Natural killer cell (primary cell): ENCODE data around the gene CSF1. TPM values are rescaled to one million over a fixed set of nuclear protein-coding genes. Genes with fewer than 3 reads are reported as not detected.

Source experiments
- ATAC-seq, 3 donors: fragments of 150-1000 bp in 2 of 3; fragments of 200-7000 bp in 1 of 3; cut with Tn5 transposase; 1 replicate in 1 of 3; 2 replicates in 2 of 3; pipeline ENCODE4 v1.10.0; 2021; ENCODE audit warnings: mild to moderate bottlenecking in 2 of 3, moderate library complexity in 2 of 3
- DNase-seq, 2 donors: peaks; one replicate each; pipeline versions ENCODE4 v3.0.0 to v3.0.0-alpha.2; 2013 to 2021; ENCODE audit warnings: mixed read lengths in 1 of 2
- H3K27ac ChIP-seq: one replicate; pipeline ENCODE4 v1.5.1; 2013; ENCODE audit warnings: mild to moderate bottlenecking, low read length
- H3K27me3 ChIP-seq: one replicate; pipeline ENCODE4 v1.6.1; 2013; ENCODE audit warnings: low read length; ENCODE audit not compliant: control insufficient read depth, insufficient read depth
- H3K36me3 ChIP-seq: one replicate; pipeline ENCODE4 v1.6.1; 2013; ENCODE audit warnings: low read length; ENCODE audit not compliant: control insufficient read depth, insufficient read depth
- H3K4me1 ChIP-seq: one replicate; pipeline ENCODE4 v1.6.1; 2013; ENCODE audit warnings: low read length; ENCODE audit not compliant: control insufficient read depth, insufficient read depth
- H3K4me3 ChIP-seq: one replicate; pipeline ENCODE4 v1.5.1; 2013; ENCODE audit warnings: low read length
- H3K9me3 ChIP-seq: one replicate; pipeline ENCODE4 v1.6.1; 2013; ENCODE audit warnings: low read length; ENCODE audit not compliant: control insufficient read depth, insufficient read depth
- H3K27ac Mint-ChIP-seq, 2 donors: one replicate each; pipeline ENCODE4 v1.8.0; 2022; ENCODE audit warnings: mild to moderate bottlenecking in 2 of 2, mixed read lengths in 2 of 2, moderate library complexity in 1 of 2
- H3K27me3 Mint-ChIP-seq, 2 donors: one replicate each; pipeline ENCODE4 v1.8.0; 2022; ENCODE audit warnings: low read depth in 2 of 2, mixed read lengths in 2 of 2
- H3K36me3 Mint-ChIP-seq: one replicate; pipeline ENCODE4 v1.8.0; 2022; ENCODE audit warnings: mixed read lengths
- H3K4me1 Mint-ChIP-seq, 2 donors: one replicate each; pipeline ENCODE4 v1.8.0; 2022; ENCODE audit warnings: mixed read lengths in 2 of 2
- H3K4me3 Mint-ChIP-seq: one replicate; pipeline ENCODE4 v1.8.0; 2022; ENCODE audit warnings: mild to moderate bottlenecking, moderate library complexity, mixed read lengths
- H3K9me3 Mint-ChIP-seq, 2 donors: one replicate each; pipeline ENCODE4 v1.8.0; 2022; ENCODE audit warnings: mixed read lengths in 2 of 2
- CTCF ChIP-seq: fragments of 200-600 bp; IDR thresholded peaks from one replicate; pipeline ENCODE4 v1.8.0; 2022; ENCODE audit warnings: antibody characterized with exemption
- WGBS: methylation state at CpG from one replicate; pipeline ENCODE4 v1.1.7; 2013; ENCODE audit warnings: missing lambda C conversion rate; ENCODE audit not compliant: insufficient coverage; 5-methylcytosine and 5-hydroxymethylcytosine counted together
- intact Hi-C: fragments of 100-400 bp; cut with micrococcal nuclease; formaldehyde crosslinking; loops from one replicate; pipeline ENCODE4 v1.14.2; 2022
- total RNA-seq, 4 donors: library from RNA; stranded (reverse); fragments of 120-200 nt in 1 of 4; gene quantifications; one replicate each; pipeline versions ENCODE4 v1.2.3 to v1.2.4, GENCODE V29; 2013 to 2022

Gene CSF1
- total RNA-seq, 3 donors from 2014 or later (not counting 1 experiment from before 2014, with no cell fraction given) = 2.1 to 57.9 (median 3.7) TPM

DNA sequence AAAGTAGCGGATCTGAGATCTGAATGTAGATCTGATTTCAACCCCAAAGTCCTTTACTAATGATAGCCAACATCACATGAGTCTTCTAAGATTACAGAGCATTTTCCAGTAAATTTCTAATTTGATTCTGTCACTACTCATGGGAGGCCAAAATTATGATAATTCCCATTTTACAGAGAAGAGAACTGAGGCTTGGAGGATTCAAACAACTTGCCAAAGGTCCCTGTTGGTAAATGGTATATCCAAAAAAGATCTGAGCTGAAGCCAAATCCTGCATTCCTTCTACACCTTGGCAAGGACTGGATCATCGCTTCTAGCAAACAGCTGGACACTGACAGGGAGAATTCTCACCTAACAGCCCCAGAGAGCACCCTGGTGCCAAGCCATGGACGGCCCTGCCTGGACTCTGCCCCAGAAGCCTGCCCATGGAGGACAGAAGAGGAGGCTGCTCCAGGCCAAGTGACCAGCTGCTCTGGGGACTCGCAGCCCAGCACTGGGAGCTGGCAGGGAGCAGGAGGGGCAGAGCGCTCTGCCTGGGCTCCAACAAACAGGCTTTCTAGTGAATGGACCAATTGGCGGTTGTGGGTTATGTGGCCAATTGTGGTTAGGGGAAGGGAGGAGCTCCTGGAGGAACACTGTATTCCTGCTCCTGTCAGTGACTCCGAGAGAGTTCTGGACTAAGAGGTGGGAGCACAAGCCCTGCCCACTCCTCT is 6.4 kb upstream of the CSF1 start:
- WGBS = 91% methylated on average over 7 of the region's 7 CpGs
- ATAC-seq (no peak), DNase-seq (no peak)
- peaks cover 17% of the 10 kb centered on the region for H3K4me1 ChIP-seq
- peaks cover 9 to 20% of the 10 kb centered on the region in 2 donors for H3K27me3 Mint-ChIP-seq
- H3K9me3 Mint-ChIP-seq = no peaks in the 10 kb centered on the region
- H3K27ac Mint-ChIP-seq = no peak overlapping the region
- H3K4me3 Mint-ChIP-seq = no peak overlapping the region
- peaks cover 9 to 11% of the 10 kb centered on the region in 2 donors for H3K4me1 Mint-ChIP-seq
- H3K9me3 ChIP-seq = no peaks in the 10 kb centered on the region
- H3K36me3 Mint-ChIP-seq = no peaks in the 10 kb centered on the region
- no peak overlapping the region for H3K4me3 ChIP-seq
- intact Hi-C loops = no loop called here
- TF ChIP-seq CTCF = no peak
- H3K36me3 ChIP-seq = no peaks in the 10 kb centered on the region
- H3K27me3 ChIP-seq = peaks cover 2% of the 10 kb centered on the region
- H3K27ac ChIP-seq = no peak overlapping the region

DNA sequence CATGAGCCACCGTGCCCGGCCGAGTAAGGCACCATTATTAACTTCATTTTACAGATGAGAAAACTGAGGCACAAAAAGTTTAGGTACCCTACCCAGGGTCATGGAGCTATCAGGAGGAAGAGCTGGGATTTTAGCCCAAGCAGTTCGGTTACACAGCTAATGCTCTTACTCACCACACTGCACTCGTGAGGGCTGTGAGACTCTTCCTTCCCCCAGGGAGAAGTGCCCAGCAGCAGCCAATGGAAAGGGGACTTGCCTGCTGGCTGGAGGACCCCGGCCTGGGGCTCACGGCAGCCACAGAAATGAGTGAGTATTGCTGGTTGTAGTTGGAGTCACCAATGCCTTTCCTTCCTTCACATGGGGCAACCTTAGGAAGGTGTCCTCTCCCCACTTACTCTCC is 5.2 kb upstream of the CSF1 start:
- TF ChIP-seq CTCF = no peak
- Histone ChIP-seq H3K9me3 (no peaks in the 10 kb centered on the region), H3K27me3 (peaks cover 7% of the 10 kb centered on the region), H3K27ac (peak overlapping the region; percentile 41), H3K4me1 (peaks cover 23% of the 10 kb centered on the region), H3K4me3 (no peak overlapping the region), H3K36me3 (no peaks in the 10 kb centered on the region)
- H3K4me3 Mint-ChIP-seq = no peak overlapping the region
- DNase-seq (no peak), ATAC-seq (no peak)
- H3K4me1 Mint-ChIP-seq = peaks cover 17 to 18% of the 10 kb centered on the region in 2 donors
- no peaks in the 10 kb centered on the region for H3K36me3 Mint-ChIP-seq
- intact Hi-C loops = no loop called here
- H3K27me3 Mint-ChIP-seq = peaks cover 21 to 31% of the 10 kb centered on the region in 2 donors
- H3K9me3 Mint-ChIP-seq = no peaks in the 10 kb centered on the region
- peak overlapping the region in 1 of 2 donors; percentile 88 for H3K27ac Mint-ChIP-seq
- 93% methylated on average over 6 of the region's 7 CpGs for WGBS

DNA sequence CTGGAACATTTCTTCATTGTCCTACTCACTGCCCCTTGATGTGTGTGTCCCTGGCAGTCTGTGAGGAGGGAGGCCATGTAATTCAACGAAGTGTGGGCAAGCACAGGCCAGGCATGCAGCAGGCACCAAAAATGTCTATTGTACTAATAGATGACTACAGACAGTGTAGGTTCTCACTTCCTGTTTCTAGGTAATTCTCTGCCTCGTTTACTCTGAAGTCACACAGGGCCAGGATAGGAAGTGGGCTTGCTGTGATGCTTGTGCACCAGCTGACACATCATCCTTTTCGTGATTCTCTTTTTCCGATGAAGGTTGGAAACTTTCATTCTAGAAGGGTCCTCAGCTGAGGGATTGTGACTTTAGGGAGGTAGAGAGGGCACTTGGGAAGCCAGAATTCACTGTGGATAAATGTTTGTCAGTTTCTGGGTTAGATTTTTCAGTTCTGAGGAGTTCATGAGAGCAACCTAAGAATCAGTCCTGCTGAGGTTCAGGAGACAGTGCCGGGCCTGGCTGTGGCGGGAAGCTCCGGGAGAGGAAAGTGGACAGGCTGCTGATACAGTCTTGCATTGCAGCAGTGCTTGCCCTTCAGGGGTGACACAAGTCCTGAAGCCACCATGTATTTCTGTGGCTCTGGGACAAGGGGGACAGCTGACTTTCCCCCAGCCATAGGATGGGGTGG is 4.3 kb upstream of the CSF1 start:
- Mint-ChIP-seq H3K36me3 (no peaks in the 10 kb centered on the region), H3K27ac (peak overlapping the region; percentile 73 to 88), H3K27me3 (peaks cover 21 to 32% of the 10 kb centered on the region in 2 donors), H3K4me1 (peaks cover 19 to 22% of the 10 kb centered on the region in 2 donors), H3K9me3 (no peaks in the 10 kb centered on the region), H3K4me3 (peak overlapping the region; percentile 40)
- peaks cover 9% of the 10 kb centered on the region for H3K27me3 ChIP-seq
- no peaks in the 10 kb centered on the region for H3K36me3 ChIP-seq
- DNase-seq = peak in 1 of 2 donors; percentile 78
- WGBS = 49% methylated on average over 7 of the region's 7 CpGs
- no peak for TF ChIP-seq CTCF
- H3K27ac ChIP-seq = peak overlapping the region; percentile 41
- peak; percentile 68 to 78 (median 74) for ATAC-seq
- intact Hi-C loops = no loop called here
- peaks cover 26% of the 10 kb centered on the region for H3K4me1 ChIP-seq
- no peak overlapping the region for H3K4me3 ChIP-seq
- H3K9me3 ChIP-seq = no peaks in the 10 kb centered on the region
